GM18511 (cell line): ENCODE data around the gene RECQL.

ENCODE experiments used
- ATAC-seq: cut with Tn5 transposase; IDR thresholded peaks from one replicate; pipeline ENCODE4 v1.9.1; 2021; ENCODE audit warnings: mild to moderate bottlenecking, moderate library complexity; ENCODE audit not compliant: unreplicated experiment

RECQL gene, protein sequence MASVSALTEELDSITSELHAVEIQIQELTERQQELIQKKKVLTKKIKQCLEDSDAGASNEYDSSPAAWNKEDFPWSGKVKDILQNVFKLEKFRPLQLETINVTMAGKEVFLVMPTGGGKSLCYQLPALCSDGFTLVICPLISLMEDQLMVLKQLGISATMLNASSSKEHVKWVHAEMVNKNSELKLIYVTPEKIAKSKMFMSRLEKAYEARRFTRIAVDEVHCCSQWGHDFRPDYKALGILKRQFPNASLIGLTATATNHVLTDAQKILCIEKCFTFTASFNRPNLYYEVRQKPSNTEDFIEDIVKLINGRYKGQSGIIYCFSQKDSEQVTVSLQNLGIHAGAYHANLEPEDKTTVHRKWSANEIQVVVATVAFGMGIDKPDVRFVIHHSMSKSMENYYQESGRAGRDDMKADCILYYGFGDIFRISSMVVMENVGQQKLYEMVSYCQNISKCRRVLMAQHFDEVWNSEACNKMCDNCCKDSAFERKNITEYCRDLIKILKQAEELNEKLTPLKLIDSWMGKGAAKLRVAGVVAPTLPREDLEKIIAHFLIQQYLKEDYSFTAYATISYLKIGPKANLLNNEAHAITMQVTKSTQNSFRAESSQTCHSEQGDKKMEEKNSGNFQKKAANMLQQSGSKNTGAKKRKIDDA

DNA sequence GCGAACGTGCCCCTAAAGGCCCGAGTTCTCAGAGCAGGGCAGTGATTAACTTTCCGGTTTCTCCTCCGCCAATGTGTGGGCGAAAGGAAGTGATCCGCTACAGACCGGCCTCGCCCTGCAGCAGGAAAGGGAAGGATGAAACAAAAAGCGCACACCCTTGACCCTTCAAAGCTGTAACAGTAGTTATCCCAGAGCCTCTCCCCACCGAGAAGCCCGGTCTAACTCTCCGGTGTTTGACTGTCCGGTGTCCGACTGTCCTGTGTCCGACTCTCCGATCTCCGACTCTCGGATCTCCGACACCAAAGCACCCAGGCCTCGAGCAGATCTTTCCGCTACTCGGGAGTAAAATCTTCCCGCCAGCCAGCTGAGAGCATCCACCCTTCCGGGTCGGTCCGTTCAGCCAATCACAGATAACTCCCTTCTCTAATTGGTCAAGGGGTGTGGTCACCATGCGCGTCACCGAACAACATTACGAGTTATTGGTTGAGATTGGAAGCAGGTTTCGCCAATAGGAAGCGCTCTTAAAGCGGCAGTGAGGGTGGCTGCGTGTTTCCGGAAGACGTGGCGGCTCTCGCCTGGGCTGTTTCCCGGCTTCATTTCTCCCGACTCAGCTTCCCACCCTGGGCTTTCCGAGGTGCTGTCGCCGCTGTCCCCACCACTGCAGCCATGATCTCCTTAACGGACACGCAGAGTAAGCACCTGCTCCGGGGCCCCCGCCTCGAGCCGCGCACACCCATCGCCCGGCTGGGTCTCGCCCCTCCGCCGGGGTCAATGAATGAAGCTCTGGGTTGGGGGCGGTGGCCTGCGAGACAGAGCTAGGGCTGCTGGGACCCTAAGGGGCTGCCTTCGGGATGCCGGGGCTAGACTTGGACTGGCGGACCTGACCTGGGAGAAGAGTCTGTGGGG is at the start of gene RECQL, which contains the start of gene GOLT1B:
RECQL (minus strand) TSS at position 378 of the 906 bp plus-strand sequence. CDS start 2,065 bp downstream, outside the sequence.
GOLT1B (plus strand) TSS at position 532 of the 906 bp plus-strand sequence; CDS start at position 667, 135 bp downstream.
- peak; percentile 99 for ATAC-seq

DNA sequence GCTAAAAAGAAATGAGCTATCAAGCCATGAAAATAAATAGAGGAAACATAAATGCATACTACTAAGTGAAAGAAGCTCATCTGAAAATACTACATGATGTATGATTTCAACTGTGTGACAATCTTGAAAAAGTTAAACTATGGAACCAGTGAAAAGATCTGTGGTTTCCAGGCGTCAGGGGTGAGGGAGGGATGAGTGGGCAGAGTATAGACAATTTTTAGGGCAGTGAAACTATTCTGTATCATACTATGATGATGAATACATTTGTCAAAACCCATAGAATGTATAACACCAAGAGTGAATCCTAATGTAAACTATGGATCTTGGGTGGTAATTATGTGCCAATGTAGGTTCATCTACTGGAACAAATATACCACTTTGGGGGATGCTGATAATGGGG is 46.0 kb upstream of the RECQL start:
- ATAC-seq, result no peak

DNA sequence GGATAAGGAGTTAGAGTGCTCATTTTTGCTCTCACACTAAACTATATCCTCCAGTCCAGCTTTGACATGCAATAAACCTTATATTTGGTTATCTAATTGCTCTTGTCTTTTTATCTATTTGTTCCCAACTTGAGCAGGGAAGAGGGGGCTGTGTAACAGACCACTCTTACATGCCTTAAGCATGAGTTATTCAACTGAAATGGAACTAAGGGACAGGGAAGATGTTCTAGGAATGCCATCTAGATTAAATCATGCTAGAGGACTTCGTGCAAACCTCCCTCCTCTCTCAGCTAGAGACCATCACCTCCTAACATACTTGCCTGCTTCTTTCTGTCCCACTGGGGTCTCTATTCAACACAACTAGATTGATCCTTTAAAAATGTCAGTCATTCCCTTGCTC is 45.3 kb upstream of the RECQL start:
- ATAC-seq, result no peak

DNA sequence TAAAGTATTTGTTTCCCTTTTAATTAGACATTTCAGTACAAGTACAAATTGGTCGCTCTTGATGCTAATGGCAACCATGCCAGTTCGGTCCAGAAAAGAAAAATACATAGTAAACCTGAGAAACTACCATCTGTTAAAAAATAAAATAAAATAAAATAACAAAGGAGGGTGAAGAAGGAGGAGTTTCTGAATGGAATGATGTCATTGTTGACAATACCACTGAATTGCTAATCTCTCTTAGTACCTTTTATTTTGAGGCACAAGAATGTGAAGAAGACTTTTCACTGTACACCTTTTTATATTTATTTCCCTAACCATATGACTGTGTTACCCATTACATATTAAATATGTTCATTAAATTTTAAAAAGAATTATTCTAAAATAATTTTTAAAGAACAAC is 44.1 kb upstream of the RECQL start:
- no peak for ATAC-seq

DNA sequence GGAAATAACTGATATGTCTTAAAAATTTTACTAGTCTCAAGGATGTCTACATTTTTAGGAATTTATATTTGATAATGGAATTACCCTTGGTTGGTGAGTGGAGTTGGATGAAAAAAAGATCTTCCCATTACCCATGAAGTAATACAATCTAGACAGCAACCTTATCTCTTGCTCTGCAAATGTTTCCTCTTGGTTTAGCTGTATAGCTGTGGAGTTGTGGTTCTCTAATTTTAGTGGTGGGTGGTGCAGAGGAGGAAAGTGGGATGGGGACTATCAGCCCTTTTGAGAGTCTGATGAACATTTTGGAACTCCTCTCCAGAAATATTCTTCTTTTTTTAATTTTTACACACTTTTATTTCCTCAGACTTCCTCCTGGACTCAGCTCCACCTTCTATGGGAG is 41.7 kb upstream of the RECQL start:
- no peak for ATAC-seq

DNA sequence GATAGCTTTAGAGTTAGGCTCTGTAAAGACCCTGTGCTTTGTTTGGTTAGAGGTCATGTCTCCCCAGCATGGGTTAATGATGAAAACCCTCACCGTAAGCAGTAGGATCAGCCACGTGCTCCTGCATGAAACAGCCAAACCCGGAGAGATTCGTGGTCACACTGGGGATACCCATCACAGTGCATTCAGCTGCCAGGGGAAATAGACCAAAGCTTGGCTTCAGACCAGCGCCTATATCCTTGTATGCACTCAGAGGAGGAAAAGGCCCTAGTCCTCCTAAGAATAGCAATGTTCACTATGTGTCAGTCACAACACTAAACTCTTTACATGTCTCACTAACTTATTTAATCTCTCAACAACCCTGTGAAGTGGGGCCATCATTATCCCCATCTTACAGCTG is 41.0 kb upstream of the RECQL start:
- ATAC-seq, result peak; percentile 56

DNA sequence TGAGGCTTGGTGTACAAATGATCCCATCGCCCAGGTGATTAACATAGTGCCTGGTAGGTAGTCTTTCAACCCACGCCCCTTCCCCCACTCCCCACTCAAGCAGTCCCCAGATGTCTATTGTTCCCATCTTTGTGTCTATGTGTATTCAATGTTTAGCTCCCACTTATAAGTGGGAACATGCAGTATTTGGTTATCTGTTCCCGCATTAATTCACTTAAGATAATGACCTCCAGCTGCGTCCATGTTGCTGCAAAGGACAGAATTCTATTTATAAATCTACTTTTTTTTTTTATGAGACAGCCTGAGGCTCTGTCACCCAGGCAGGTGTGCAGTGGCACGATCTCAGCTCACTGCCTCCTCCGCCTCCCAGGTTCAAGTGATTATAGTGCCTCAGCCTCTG is 40.3 kb upstream of the RECQL start:
- no peak for ATAC-seq

DNA sequence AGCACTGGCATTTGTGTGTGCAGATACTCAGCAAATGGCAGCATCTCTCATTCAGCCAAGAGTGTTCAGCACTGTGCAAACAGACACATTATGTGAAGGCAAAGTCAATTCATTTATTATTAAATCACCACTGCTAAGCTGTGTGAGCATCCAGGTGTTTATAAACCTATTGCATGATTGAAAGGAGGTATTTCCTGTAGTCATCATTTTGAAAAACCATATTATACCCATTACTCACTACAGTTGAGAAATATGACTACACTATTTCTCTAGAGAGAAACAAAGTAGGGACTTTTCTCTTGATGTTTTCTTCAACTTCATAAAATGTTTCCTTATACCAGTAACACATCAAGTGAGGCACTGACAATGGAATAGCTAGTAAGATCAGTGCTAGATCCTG is 38.4 kb upstream of the RECQL start:
- no peak for ATAC-seq

DNA sequence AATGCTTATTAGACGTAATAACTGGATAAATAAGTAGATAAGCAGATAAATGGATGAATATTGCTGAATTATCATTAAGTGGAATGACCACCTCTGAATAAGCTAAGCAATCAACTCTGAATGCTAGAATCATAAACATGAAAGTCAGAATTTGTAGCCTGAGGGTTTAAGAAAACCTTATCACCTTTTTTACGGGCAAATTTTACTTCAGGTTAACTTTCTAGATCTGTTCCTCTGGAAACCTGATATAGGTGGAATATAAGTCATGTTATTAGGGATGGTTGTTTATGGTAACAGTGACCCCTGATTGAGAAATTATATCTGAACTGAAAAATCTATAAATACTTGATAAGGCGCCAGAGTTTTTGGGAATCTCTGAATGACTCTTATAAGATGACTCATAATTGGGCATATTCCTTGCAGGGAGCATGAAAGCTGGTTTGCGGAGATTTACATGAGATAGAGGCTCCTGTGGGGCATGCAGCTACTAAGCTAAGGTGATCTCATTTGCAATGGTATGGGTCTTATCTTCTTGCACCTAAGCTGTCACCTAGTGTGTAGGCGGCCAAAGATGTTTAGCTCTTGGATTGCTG is 36.7 kb upstream of the RECQL start:
- no peak for ATAC-seq

DNA sequence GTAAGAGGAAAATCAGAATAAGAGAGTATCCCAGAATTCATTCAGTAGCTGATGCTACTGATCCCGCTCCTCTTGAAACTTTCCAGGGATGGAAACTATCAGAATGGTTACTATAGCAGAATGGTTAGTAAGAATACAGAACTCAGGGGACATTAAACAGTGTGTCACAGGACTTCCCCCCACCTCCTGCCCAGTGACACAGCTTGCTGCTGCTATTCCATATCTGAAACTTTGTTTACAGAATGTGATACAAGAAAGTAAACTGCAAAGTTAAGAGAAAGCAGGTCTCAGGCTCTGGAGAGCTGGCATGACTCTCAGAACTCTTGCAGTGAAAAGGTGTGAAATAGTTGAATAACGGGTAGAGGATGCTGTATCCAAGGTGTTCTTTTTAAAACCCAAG is 28.0 kb upstream of the RECQL start:
- no peak for ATAC-seq

DNA sequence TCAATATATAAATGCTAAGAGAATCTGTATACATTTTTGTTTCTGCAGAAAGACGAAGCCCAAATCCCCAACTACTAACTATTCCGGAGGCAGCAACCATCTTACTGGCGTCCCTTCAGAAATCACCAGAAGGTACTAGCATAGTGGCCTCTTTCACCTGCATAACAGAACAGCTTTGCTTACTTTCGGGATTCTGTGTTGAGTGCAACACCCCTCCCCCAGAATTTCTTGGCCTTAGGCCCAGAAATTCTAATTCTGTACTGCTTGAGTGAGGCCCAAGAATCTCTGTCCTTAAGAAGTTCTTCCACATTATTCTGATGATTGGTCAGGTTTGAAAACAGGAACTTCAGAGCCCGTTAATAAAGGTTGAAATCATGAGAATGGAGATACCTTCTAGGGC is 27.5 kb upstream of the RECQL start:
- ATAC-seq, result no peak

DNA sequence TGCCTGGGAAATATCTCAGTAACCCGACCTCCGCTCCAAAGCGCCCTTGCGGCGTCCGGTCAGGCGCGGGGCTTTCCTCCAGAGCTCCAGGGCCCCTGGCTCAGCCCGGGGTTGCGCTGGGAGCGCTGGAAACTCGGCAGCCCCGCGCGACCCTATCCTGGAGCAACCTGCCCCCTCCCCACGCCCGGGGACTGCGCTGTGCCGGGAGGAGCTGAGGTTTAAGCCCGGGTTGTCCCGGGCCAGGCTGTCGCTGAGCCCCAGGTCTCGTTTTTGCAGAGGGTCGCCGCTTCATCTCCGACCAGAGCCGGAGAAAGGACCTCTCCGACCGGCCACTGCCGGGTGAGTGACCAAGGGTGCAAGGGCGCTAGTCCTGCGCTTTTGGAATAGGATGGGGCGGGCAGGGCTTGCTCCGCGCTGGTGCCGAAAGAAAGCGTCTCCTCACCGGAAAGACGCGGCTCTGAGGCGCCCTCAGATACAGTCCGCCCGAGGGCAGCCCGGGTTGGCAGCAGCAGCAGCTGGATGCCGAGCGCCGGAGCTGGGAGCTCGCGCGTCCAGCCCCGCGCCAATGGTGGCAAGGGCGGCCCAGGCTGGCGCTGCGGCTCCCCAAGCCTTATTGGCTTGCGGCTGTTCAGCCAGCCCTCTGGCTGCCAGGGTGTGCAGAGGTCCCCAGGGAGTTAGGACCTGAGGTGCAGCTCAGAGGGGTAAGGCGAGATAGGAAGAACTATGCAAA is 26.2 kb upstream of the RECQL start:
- peak; percentile 96 for ATAC-seq

DNA sequence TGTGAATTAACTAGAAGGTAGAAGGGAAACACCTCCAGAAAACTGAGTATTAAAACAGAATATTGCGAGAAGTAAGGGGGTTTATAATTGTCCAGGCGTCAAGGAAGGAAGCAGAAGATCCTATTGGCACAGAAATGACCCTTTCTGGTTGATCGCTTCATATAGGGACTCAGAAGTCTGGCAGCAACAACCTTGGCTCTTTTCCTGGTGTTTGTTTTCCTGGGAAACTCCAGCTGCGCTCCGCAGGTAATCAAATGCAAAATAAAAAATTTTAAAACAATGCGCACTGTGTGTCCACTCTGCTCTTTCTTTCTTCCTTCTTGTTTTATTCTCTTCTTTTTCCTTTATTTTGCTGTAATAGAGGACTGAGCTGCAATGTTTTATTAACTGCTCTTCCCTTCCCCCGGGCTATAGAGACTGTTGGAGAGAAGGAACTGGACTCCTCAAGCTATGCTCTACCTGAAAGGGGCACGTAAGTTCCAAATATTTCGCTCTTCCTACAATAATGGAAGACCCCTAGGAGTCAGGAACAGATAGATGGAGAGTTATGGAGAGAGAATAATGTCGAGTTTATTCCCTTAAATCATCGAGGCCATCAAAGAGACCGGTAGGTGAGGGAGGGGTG is 25.4 kb upstream of the RECQL start:
- no peak for ATAC-seq

DNA sequence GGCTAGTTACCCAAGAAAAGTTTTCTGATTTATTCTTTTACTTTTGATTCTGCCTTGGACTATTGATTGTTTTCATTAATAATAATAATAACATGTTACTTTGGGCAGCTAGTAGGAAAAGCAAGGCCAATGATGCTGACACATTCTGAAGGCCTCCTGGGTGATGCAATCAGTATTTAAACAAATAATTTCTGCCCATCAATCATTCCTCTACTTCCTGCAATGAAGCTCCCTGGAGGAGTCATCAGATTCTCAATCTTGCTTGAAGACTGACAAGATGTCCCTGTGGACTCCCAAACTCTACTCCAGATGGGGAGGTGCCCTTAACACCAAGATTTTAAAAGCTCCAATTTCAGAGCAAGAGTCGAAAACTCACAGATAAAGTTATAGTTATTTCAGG is 24.6 kb upstream of the RECQL start, which contains the start of gene SPX:
SPX (plus strand) TSS at position 244 of the 400 bp plus-strand sequence. CDS start 177 bp downstream, outside the sequence.
- no peak for ATAC-seq

DNA sequence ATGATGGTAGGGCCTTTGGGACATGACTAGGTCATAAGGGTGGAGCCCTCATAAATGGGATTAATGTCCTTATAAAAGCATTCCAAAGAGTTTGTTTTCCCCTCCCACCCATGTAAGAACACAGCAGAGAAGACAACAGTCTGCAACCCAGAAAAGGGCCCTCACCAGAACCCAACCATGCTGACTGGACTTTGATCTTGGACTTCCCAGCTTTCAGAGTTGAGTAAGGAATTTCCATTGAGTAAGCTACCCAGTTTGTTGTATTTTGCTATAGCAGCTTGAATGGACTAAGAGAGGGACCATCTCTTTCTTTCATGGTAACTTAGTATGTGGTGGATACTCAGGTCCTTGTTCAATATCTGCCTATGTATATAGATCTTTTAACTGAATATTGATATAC is 21.7 kb upstream of the RECQL start:
- no peak for ATAC-seq

DNA sequence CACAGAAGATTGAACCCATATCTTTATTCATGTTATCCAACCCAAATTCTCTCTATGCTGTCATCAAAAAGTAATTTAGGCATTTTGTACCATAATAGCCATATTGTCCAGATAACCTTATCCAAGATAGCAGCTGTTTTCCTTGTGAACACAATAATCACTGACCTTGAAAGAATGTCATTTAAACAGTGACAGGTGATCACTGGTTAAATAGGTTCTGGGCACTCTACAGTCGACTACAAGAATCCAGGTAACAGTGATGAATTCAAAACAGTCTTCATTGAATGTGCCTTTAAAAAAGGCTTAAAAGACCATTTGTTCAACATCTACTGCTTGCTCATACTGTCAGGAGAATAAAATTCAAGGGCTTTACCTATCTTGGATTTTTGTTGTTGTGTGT is 20.1 kb upstream of the RECQL start:
- no peak for ATAC-seq

DNA sequence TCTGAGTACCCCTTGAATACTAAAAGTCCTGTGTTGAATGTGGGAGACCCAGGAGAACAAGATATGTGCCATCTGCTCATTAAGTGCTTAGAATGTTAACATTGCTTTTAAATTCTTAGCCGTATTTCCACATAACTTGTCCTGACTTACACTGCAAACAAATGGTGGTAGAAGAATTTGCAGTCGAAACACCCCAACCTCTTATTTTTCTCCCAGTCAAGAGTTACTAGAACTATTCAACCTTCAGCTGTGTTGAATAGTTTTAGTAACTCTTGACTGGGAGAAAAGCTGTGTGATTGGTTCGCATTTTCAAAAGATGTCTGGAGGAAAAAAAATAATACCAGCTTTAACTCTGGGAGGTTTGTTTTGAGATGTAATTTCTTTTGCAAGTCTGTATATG is 17.0 kb upstream of the RECQL start:
- no peak for ATAC-seq

DNA sequence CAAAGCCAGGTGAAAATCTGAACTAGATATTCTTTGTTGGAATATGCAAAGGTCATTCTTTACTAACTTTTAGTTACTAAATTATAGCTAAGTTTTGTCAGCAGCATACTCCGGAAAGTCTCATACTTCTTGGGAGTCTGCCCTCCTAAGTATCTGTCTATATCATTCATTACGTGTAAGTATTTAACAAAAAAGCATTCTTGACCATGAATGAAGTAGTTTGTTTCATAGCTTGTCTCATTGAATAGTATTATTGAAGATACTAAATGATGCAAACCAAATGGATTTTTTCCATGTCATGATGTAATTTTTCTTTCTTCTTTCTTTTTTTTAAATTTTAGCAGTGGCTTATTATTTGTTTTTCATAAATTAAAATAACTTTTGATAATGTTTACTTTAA is 14.8 kb upstream of the RECQL start:
- ATAC-seq, result no peak

DNA sequence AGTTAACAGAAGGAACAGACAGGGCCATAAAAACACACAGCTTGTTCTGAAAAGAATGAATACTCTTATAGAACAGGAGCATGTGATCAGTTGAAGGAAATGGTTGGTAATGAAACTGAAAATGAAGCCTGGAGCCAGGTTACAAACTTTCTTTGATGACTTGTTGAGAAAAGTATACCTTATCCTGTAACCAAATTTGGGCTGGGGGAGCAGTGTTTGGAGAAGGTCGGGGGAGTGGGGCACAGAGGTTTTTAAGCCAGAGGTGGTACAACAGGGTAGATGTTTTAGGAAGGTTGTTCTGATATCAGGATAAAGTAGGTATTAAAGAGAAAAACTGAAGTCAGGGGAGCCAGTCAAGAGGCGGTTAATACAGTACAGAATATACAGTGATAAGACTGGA is 8.3 kb upstream of the RECQL start:
- peak; percentile 95 for ATAC-seq

DNA sequence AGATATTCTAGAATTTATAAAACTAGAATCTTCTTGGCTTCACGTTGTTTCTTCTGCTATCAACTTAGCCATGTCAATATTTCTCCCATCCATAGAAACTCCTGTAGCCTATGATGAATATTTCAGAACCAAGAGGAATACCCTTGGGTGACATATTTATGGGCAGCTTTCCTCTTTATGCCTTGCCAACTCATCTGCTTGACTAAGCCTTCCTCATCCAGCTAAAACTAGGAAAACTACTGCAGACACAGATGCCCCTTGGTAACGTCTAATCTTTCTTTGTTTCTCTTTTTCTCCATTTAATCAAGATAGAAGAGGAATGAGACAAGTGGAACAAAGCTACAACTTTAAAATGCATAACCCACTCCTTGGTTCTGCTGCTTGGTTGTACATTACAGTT is 6.4 kb upstream of the RECQL start:
- no peak for ATAC-seq
